PFSK-1 (cell line): ENCODE results near the gene TSKS.

Experiments
- POLR2AphosphoS5 ChIP-seq: IDR thresholded peaks from 2 replicates; pipeline ENCODE4 v1.6.1; 2012; ENCODE audit warnings: low read depth, mild to moderate bottlenecking, control low read depth, low read length, moderate library complexity
- REST ChIP-seq, 2 experiments: IDR thresholded peaks; 2 replicates each; pipeline versions ENCODE4 v1.6.1 to v1.8.0; 2011 to 2012; ENCODE audit warnings: low read depth in 2 of 2, low read length in 2 of 2, control low read depth in 1 of 2, inconsistent platforms in 1 of 2, mild to moderate bottlenecking in 1 of 2, moderate library complexity in 1 of 2; ENCODE audit not compliant: insufficient read depth in 1 of 2
- SIN3A ChIP-seq: IDR thresholded peaks from 2 replicates; pipeline ENCODE4 v1.6.1; 2012; ENCODE audit warnings: mild to moderate bottlenecking, low read length, moderate library complexity, borderline replicate concordance; ENCODE audit not compliant: insufficient read depth

DNA sequence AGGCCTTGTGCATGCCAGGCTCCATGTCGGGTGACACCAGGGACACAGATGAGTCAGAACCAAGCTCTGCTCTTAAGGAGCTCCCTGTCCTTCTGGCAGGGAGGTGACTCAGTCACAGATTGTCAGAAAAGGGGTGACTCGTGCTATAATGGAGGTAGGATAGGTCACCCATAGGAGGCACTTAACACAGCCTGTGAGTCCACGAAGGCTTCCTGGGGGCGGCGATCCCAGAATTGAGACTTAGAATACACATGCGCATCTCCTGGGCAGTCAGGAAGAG lies 30.4 kb upstream of the TSKS start:
- TF ChIP-seq POLR2AphosphoS5 = no peak
- no peak for TF ChIP-seq REST (IDR thresholded peaks at IDR 0.05; ENCODE audit: insufficient read depth in 1 of 2, low read depth in 2 of 2, low read length in 2 of 2)
- TF ChIP-seq SIN3A = no peak
